ENCODE data around the gene TCOF1. TPM values are rescaled to one million over a fixed set of nuclear protein-coding genes. Genes with fewer than 3 reads are reported as not detected.

The TCOF1 gene
- total RNA-seq, 4 donors from 2014 or later, result 32.1 to 64.8 (median 38.7) TPM

DNA sequence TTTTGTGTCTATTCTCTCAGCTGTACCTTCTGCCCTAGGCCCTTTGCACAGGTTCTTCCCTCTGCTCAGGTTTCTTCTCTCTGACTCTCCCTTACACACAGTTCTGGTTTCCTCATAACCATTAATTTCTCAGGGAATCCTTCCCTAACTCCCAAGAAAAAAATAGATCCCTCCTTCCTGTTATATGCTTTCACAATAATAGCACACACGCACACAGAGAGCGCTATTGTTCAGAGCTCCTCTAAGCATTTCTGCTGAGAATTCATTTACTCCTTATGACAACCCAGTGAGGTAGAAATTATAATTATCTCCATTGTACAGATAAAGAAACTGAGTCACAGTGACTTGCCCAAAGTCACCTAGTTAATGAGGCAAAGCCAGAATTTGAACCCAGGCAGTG is 1.7 kb upstream of the TCOF1 start:
- Histone ChIP-seq H3K36me3 (peaks cover 0 to 2% (median 0%) of the 10 kb centered on the region in 3 donors), H3K9me3 (no peaks in the 10 kb centered on the region), H3K27me3 (no peaks in the 10 kb centered on the region), H3K4me1 (peaks cover 0 to 25% (median 16%) of the 10 kb centered on the region in 4 donors), H3K4me3 (no peak overlapping the region), H3K27ac (no peak overlapping the region)
- TF ChIP-seq EP300 (IDR thresholded peaks at IDR 0.05), result no peak
- TF ChIP-seq, protein P1, sequence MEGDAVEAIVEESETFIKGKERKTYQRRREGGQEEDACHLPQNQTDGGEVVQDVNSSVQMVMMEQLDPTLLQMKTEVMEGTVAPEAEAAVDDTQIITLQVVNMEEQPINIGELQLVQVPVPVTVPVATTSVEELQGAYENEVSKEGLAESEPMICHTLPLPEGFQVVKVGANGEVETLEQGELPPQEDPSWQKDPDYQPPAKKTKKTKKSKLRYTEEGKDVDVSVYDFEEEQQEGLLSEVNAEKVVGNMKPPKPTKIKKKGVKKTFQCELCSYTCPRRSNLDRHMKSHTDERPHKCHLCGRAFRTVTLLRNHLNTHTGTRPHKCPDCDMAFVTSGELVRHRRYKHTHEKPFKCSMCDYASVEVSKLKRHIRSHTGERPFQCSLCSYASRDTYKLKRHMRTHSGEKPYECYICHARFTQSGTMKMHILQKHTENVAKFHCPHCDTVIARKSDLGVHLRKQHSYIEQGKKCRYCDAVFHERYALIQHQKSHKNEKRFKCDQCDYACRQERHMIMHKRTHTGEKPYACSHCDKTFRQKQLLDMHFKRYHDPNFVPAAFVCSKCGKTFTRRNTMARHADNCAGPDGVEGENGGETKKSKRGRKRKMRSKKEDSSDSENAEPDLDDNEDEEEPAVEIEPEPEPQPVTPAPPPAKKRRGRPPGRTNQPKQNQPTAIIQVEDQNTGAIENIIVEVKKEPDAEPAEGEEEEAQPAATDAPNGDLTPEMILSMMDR (IDR thresholded peaks at IDR 0.05), result no peak
- 79 to 81% methylated on average over 2 of the region's 2 CpGs for WGBS, 2 donors
- no peak for DNase-seq (ENCODE audit: low spot score in 2 of 2)

DNA sequence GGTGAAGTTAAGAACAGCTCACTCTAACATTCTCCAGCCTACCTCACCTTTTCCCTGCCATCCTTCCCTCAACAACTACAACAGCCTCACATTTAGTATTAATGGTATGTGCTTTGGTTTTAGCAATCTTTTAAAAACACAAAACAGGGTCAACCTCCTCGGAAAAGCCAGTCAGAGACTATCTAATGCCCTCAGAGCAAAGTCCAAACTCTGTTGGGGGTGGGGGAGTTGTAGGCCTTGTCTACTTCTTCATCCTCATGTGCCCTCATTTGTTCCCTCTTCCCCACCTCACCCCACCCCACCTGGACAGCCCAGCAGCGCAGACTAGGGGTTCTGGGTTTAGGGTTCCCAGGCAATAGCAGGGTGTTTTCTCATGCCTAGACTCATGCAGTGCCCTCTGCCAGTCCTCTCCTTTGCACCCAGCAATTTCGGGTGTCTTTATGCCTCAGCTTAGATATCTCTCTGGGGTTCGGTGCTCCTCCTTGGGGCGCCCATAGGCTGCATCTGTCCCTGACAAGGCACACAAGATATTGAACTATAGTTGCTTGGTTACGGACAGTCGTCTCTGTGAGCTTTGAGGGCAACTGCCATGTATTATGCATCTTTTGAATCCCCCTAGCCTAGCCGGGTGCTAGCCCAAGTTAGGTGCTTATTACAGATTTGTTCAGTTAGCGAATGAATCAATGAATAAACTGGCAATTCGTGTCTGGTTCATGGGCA is 762 bp upstream of the TCOF1 start:
- Histone ChIP-seq H3K9me3 (no peaks in the 10 kb centered on the region), H3K27ac (peak overlapping the region in 3 of 4 donors; percentile 53 to 83 (median 60)), H3K4me1 (peaks cover 0 to 21% (median 13%) of the 10 kb centered on the region in 4 donors), H3K4me3 (peak overlapping the region; percentile 62 to 87 (median 78)), H3K27me3 (no peaks in the 10 kb centered on the region), H3K36me3 (peaks cover 0 to 11% (median 6%) of the 10 kb centered on the region in 3 donors)
- TF ChIP-seq, protein P1 (IDR thresholded peaks at IDR 0.05), result no peak
- no peak for TF ChIP-seq POLR2A (IDR thresholded peaks at IDR 0.05)
- DNase-seq (ENCODE audit: low spot score in 2 of 2), result no peak
- 57 to 65% methylated on average over 10 of the region's 10 CpGs for WGBS, 2 donors

DNA sequence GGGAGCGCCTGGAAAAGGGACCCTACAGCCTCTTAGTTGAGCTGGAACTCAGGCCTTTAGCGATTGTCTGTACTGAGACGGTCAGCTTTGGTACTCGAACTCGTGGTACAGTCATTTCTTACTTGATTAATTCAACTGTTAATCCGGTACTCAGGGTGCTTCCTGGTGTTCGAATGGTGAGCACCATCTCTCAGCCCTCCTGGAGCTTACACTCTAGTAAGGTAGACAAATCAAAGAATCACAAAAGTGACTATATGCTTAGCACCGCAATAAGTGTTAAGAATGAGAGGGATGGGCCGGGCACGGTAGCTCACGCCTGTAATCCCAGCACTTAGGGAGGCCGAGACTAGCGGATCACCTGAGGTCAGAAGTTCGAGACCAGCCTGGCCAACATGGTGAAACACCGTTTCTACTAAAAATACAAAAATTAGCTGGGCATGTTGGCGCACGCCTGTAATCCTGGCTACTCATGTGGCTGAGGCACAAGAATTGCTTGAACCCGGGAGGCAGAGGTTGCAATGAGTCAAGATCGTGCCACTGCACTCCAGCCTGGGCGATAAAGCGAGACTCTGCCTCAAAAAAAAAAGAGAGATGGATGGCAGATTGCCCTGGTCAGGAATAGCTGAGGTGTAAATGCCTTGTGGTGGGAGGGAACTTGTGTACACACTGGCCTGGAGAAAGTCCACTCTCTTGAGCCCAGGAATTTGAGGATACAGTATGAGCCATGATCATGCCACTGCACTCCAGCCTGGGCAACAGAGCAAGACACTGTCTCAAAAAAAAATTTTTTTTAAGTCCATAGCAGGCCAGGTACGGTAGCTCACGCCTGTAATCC is 981 bp downstream of the TCOF1 start:
- Histone ChIP-seq H3K36me3 (peaks cover 0 to 29% (median 16%) of the 10 kb centered on the region in 3 donors), H3K4me1 (peaks cover 0 to 21% (median 13%) of the 10 kb centered on the region in 4 donors), H3K27ac (peak overlapping the region in 2 of 4 donors; percentile 71 to 83), H3K27me3 (no peaks in the 10 kb centered on the region), H3K4me3 (peak overlapping the region; percentile 62 to 87 (median 78)), H3K9me3 (no peaks in the 10 kb centered on the region)
- TF ChIP-seq, protein P1 (IDR thresholded peaks at IDR 0.05), result no peak
- no peak for TF ChIP-seq EP300 (IDR thresholded peaks at IDR 0.05)
- no peak for TF ChIP-seq POLR2A (IDR thresholded peaks at IDR 0.05)
- WGBS, 2 donors, result 53 to 56% methylated on average over 23 of the region's 23 CpGs
- no peak for DNase-seq (ENCODE audit: low spot score in 2 of 2)

DNA sequence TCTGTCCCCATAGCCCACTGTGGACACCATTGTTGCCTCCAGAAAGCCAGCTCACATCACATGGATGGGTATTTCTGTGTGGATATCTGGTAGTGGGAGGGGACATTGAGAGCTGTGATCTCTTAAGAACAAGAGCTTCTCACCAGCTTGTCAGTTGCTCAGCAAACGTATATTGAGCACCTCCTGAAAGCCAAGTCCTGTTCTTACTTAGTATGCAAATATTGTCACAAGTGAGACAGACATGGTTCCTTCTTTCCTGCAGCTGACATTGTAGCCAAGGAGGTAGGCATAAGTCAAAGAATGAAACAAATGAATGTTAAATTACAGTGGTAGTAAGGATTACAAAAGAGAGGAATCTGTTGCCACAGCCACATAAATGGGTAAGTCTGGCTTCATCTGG is 3.8 kb downstream of the TCOF1 start:
- TF ChIP-seq, protein P1 (IDR thresholded peaks at IDR 0.05), result no peak
- TF ChIP-seq POLR2A (IDR thresholded peaks at IDR 0.05), result no peak
- no peak for TF ChIP-seq EP300 (IDR thresholded peaks at IDR 0.05)
- 83 to 88% methylated on average over 1 of the region's 1 CpG for WGBS, 2 donors
- Histone ChIP-seq H3K27ac (no peak overlapping the region), H3K36me3 (peaks cover 4 to 57% (median 16%) of the 10 kb centered on the region in 3 donors), H3K4me1 (peaks cover 0 to 21% (median 13%) of the 10 kb centered on the region in 4 donors), H3K9me3 (no peaks in the 10 kb centered on the region), H3K4me3 (no peak overlapping the region), H3K27me3 (no peaks in the 10 kb centered on the region)
- DNase-seq (ENCODE audit: low spot score in 2 of 2), result no peak

DNA sequence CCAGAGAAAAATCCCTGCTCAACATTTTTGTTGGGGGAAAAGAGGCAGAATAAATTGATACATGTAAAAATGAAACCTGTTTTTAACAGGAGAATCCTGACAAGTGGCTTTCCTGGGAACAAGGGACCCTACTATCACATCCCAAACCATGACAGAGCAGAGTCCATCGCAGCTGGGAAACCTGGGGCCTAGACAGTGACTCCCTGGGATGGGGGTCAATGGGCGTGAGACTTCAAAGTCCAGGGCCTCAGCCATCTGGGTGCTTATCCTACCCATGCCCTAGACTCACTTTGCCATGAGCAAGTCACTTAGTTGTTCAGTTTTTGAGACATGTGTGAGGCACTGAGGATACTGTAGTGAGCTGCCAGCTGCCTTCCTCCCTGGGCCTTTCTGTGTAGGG is 5.7 kb downstream of the TCOF1 start:
- DNase-seq (ENCODE audit: low spot score in 2 of 2), result no peak
- WGBS, 2 donors, result 85 to 91% methylated on average over 2 of the region's 2 CpGs
- Histone ChIP-seq H3K27me3 (no peaks in the 10 kb centered on the region), H3K36me3 (peaks cover 4 to 72% (median 27%) of the 10 kb centered on the region in 3 donors), H3K9me3 (no peaks in the 10 kb centered on the region), H3K4me1 (peaks cover 0 to 15% (median 10%) of the 10 kb centered on the region in 4 donors), H3K4me3 (no peak overlapping the region), H3K27ac (no peak overlapping the region)
- TF ChIP-seq, protein P1 (IDR thresholded peaks at IDR 0.05), result no peak
- no peak for TF ChIP-seq EP300 (IDR thresholded peaks at IDR 0.05)
- no peak for TF ChIP-seq POLR2A (IDR thresholded peaks at IDR 0.05)

Data from tibial nerve (tissue), 4 donors.